Head of caudate nucleus (tissue), 42 donors: ENCODE results near the gene KCTD1.

Source experiments
- DNase-seq, 42 donors: peaks; one replicate each; pipeline versions ENCODE4 v3.0.0 to v3.0.0-alpha.2; 2020 to 2021; ENCODE audit warnings: mixed read lengths in 7 of 42
- intact Hi-C: fragments of 100-400 bp; cut with DNase I; formaldehyde crosslinking; loops from one replicate; pipeline ENCODE4 v1.15.0; 2022

The KCTD1 gene

GRCh38 chr18:26531605-26532298, 16.6 kb downstream of the KCTD1 start:
- intact Hi-C loops = no loop called here
- DNase-seq = no peak

DNA sequence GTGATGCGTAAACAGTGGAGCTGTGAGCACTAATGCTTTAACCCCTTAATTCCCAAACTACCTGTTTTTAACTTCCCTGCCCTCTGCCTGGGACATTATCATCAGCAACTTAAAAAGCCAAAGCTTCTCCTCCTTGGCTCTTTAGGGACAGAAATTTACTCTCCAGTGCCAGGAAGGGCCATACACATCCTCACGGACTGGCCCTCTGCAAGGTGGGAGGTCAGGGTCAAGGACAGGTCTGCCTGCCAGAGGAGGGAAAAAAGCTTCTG, 21.5 kb downstream of the KCTD1 start:
- intact Hi-C loops = no loop called here
- no peak for DNase-seq

DNA sequence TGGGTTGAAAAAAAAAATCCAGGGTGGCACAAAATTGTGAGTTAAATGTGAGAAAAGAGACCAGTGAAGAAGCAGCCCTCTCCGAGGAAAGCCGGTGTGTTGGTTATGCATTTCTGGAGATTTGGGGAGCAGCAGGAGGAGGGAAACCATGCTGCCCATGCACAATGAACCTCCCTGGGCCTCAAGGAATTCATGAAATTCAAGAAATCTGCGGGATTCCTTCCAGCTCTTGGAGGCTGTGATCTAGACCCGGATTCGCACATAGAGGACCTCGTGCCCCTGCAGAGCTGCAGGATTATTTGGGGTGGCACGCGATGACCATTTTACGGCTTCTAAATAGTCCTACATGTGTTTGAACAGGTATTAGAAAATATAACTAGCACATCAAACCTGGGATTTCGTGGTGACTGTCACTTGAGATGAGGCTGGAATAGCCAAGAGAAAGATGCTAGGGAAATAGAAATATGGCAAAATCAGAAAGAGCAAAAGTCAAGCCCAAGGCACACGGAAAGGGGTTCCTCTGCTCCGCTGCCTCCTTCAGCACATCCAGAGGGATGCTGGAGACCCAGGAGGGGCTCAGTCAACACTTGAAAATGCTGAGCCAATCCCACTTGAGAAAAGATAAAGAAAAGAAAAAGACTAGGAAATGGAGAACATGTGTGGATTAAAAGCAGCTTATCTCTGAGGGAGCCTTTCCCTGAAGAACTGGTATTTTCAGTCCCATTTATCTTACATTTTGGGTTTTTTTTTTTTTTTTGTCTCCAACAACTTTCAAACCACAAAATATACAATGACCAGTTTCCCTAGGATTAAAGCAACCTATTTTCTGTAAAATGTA, 22.0 kb downstream of the KCTD1 start:
- no peak for DNase-seq
- intact Hi-C loops = no loop called here

- no peak for DNase-seq
- intact Hi-C loops = no loop called here
These were observed 23.6 kb downstream of the KCTD1 start for GRCh38 chr18:26524504-26525351.

- DNase-seq = no peak
These were observed 24.4 kb downstream of the KCTD1 start for GRCh38 chr18:26524002-26524401.

DNA sequence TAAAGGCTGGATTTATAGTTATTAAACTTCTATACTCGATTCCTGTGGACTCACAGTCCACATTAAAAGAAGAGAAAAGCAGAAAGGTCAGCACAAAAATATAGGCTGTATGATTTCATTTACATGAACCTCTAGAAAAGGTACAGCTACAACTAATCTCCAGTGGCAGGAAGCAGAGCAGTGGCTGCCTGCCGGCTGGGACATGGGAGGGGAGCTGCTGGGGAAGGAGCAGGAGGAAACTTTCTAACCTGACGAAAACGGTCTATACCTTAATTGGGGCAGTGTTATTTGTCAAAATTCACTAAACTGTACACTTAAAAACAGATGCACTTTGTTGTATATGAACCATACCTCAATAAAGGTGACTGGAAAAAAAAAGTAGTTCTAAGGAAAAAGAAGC, 26.7 kb downstream of the KCTD1 start:
- intact Hi-C loops = no loop called here
- no peak for DNase-seq

More at GRCh38 chr18:26524002-26524401, 24.4 kb downstream of the KCTD1 start:
- intact Hi-C loops = no loop called here

DNA sequence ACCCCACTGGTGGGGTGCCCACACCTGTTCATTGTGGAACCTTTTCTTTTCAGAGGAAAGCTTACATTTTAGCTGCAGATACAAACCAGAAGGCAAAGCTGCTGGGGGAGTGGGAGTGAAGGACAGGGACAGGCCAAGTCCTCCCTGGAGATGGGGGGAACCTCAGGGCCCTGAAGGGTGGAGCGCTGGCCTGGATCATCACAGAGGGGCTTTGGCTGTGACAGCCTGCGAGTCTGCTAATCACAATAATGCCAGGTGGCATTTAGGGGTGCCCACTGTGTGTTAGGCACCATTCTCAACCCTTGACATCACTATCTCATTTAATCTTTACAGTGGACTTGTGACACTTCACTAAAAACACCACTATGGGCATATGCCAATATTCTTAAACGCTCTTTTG, 27.4 kb downstream of the KCTD1 start:
- intact Hi-C loops = no loop called here
- no peak for DNase-seq

DNA sequence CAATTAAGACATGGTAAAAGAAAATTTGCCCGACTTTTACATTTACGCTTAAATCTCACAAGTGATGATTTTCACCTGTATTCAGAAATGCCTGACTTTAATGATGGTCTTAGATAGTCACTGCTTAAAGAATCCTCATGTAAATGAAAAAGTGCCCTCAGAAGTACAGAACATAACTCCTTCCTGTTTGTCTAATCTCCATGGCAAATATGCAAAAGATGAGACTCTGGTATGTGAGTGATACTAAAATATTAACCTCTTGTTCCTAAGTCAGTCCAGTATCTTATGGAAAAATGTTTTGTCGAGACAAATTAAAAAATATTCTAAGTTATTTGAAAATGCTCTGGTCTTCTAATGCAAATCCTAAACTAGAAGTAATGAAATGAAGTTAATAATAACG, 29.2 kb downstream of the KCTD1 start:
- intact Hi-C loops = no loop called here
- no peak for DNase-seq

DNA sequence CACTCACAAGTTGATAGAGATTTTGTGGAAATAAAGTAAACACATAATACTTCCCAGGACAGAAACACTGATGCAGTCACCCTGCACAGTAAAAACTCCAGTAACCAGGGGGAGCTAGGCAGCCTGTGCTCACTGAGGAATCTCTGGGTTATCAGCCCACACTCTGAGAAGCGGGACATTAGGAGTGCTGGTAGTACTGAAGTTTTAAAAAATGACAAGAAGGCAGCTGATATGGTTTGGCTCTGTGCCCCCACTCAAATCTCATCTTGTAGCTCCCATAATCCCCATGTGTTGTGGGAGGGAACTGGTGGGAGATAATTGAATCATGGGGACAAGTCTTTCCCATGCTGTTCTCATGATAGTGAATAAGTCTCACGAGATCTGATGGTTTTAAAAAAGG, 31.4 kb downstream of the KCTD1 start:
- intact Hi-C loops = no loop called here
- peak in 25 of 42 donors; percentile 13 to 79 (median 50) for DNase-seq

GRCh38 chr18:26515643-26516487, 32.5 kb downstream of the KCTD1 start:
- no peak for DNase-seq
- intact Hi-C loops = no loop called here

- intact Hi-C loops = no loop called here
- DNase-seq = no peak
These were observed 36.8 kb downstream of the KCTD1 start for GRCh38 chr18:26511339-26512071.

DNA sequence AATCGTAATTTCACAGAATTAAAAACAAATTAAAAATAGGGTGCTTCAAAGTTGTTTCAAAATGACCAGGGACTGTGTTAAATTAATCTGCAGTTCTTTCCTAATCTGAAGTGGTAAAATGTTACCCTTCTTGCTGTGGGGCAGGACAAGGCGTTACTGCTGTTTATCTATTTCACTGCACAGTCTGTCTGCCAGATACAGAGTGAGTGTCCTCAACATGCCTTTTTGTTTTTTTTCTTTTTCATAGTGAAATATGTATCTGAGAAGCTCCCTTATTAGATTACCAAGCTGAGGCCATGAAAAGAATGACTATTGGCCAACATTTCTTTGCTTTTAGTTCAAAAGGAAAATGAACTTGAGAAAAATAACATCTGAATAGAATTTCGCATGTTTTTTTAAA, 38.0 kb downstream of the KCTD1 start:
- no peak for DNase-seq
- intact Hi-C loops = no loop called here

DNA sequence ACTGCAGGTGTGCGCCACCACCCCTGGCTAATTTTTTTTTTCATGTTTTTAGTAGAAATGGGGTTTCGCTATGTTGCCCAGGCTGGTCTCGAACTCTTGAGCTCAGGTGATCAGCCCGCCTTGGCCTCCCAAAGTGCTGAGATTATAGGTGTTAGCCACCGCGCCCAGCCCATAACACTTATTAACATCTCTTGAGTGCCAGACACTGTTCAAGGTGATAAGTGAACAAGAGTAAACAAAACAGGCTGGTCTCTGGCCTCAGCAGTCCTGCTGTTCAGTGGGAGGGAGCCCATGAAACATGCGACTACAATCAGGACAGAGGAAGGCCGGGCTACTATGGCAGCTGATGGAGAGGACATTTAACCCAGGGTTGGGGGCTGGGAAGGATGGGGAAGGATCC, 42.3 kb downstream of the KCTD1 start:
- intact Hi-C loops = no loop called here
- peak in 1 of 42 donors; percentile 18 for DNase-seq

DNA sequence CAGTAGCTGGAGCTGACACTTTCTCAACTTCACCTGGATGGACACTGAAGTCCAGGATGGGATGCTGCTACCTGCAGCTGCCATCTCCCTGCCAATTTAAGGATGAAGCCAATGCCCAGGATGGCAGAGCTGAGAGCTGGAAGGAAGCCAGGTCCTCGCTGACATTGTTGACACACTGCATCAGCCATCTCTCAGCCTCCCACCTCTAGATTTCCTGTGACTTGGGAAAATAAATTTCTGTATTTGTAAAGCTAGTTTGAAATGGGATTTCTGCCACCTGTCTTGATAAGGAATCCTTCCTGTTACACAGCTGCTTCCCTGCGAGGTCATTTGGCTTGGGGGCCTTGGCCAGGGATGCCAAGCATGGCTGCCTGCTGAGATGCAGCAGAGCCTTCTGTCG, 43.5 kb downstream of the KCTD1 start:
- intact Hi-C loops = no loop called here
- DNase-seq = peak in 1 of 42 donors; percentile 41

DNA sequence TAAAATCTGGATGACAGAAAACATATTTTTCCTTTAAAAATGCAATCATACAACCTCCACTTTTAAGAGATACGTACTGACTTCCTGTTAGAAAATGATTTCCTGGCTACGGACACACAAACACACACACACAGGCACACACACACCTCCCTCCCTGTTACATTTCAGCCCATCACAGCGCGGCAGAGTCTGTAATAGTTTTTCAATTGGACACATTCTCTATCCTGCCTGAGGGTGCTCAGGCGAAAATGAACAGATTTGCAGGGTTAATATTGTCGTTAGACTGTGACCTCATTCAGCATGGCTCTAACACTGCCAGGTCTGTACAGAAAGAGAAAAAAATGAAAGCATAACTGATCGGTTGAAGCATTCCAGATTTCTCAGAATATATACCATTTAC, 45.0 kb downstream of the KCTD1 start:
- intact Hi-C loops = no loop called here
- DNase-seq = peak in 1 of 42 donors; percentile 41

DNA sequence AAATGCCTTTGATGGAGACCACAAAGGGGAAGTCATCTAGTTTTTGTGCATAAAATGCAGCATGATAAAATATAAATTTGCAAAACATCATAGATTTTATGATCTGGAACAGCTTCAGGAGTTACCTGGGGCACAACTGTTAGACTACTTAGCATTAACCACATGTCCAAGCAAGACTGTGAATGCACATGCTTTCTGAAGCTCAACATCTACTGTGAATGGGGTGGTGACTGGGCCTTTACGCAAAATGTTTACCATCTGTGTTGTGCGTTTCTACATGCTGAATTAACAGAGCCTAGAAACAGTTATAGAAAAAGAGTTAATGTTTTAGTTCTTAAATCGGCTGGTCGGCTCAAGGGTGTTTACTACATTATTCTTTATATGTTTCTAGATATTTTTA, 45.5 kb downstream of the KCTD1 start:
- intact Hi-C loops = no loop called here
- DNase-seq = peak in 1 of 42 donors; percentile 31

- no peak for DNase-seq
- intact Hi-C loops = no loop called here
These were observed 50.5 kb downstream of the KCTD1 start for GRCh38 chr18:26497866-26498265.

DNA sequence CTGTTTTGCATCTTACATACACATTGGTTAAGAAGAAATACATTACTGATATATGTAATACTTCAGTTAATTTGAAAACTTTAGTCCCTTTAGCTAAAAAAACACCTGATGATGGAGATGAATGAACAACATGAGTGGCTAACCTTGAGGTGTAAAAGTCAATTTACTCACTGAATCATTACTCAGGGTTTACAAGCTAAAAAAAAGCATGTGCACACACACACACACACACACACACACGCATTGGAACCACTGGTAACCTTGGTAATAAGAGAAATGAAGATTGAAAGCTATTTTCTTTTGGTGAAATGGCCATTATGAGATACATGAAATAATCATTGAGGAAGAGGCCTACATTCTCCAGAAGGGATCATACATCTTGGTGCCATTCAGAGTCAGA, 51.8 kb downstream of the KCTD1 start:
- intact Hi-C loops = no loop called here
- no peak for DNase-seq

DNA sequence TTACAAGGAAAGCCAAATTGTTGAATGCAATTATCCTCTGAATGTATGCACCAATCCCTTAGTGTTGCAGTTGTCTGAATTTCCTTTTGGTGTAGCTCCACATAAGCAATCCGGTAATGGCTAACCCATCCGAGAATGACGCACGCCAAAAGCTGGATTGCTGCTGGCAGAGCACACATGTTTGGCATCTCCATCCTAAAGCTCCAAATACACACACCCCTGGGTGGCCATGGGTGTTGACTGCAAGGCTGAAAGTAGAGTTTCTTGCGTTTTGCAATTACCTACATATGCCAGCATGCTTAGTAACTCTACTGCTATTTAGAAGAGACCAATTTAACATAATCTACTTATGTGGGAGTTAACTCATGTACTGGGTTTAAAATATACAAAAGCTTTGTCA, 53.1 kb downstream of the KCTD1 start:
- DNase-seq = no peak

More for the DNA sequence above, 53.1 kb downstream of the KCTD1 start:
- intact Hi-C loops = no loop called here
